Measurements from ENCODE around the gene PHF21B.
"Not testable (repeated sequence)": the region's sequence is repeated elsewhere in the genome, so short reads cannot be mapped to it uniquely, and the experiment has no call there.

Gene PHF21B

DNA sequence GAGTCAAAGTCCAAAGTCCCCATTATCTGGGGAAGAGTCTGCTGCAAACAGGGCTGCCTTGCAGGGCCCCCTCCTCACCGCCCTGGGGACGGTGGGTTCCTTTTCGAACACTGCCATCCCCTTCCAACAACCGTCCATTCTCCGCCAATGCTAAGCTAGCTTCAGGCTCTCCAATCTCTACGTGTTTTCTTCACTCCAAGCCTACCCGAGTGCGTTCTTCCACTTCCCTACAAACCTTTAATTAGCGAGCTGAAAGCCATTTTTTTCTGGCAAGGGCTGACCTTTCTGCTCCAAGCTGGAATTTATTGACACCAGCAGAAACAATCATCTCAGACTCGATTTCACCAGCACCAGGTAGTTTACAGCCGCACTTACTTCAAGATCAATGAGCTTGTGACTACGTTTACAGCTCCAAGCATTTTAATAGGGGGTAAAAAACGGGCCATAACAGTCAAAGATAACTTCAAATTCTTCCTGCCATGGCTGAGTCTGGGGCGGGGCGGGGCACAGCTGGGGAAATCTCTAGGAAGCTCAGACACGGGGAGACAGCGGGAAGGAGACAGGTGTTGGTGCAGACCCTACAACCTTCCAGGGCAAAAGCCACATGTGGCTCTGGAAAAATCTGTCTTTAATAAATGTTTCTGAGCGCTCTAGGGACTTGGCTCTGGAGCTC is 82.2 kb downstream of the PHF21B start:
- DNase-seq: no peak
- intact Hi-C loops (cut with DNase I): no loop called here

- no peak for DNase-seq
- intact Hi-C loops (cut with DNase I): no loop called here
Observed at GRCh38 chr22:44926491-44927415, 83.1 kb downstream of the PHF21B start.

DNA sequence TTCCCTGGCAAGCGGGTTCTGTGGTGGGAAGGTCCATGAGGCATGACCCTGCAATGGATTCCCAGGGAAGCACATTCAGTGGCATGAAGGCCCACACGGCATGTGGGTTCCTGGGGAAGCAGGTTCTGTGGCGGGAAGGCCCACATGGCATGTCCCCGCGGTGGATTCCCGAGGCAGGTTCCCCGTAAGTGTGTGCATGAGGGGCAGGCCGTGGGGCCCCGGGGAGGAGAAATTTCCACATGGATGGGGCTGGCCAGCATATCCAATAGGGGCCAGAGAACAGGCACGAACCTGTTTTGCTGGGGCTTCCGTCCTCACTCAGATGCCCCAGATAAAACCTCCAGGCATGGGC is 83.7 kb downstream of the PHF21B start:
- intact Hi-C loops (cut with DNase I): no loop called here
- DNase-seq: no peak

GRCh38 chr22:44925465-44926123 is 84.2 kb downstream of the PHF21B start:
- no peak for DNase-seq
- intact Hi-C loops (cut with DNase I): no loop called here

- intact Hi-C loops (cut with DNase I): no loop called here
- DNase-seq: no peak
Observed at GRCh38 chr22:44924710-44925109, 85.1 kb downstream of the PHF21B start.

- intact Hi-C loops (cut with DNase I): no loop called here
- DNase-seq: no peak
Observed at GRCh38 chr22:44924098-44924497, 85.7 kb downstream of the PHF21B start.

- intact Hi-C loops (cut with DNase I): not testable (repeated sequence)
- DNase-seq: peak in 2 of 42 donors; percentile 1 to 16
Observed at GRCh38 chr22:44921766-44922165, 88.0 kb downstream of the PHF21B start.

GRCh38 chr22:44920183-44920582 is 89.6 kb downstream of the PHF21B start:
- peak in 4 of 42 donors; percentile 1 to 16 (median 14) for DNase-seq
- intact Hi-C loops (cut with DNase I): no loop called here

DNA sequence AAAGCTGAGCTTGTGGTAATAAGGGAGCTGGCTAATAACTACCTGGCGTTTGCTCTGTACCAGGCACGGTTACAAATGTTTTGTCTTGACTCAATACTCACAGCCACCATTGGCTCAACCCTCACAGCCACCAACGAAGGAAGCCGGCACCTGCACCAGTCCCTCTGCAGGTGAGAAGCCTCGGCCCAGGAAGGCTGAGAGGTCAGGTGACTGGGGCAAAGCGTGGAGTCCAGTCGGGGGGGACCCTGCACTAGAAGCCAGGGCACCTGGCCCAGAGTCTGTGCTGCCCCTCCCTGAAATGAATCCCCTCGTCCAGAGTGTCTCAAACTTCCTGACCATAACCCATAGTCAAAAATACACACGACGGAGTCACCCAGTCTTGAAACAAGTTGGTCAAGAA is 90.1 kb downstream of the PHF21B start:
- intact Hi-C loops (cut with DNase I): no loop called here
- DNase-seq: peak in 3 of 42 donors; percentile 0 to 18 (median 12)

- peak in 3 of 42 donors; percentile 1 to 23 (median 22) for DNase-seq
- intact Hi-C loops (cut with DNase I): no loop called here
Observed at GRCh38 chr22:44918925-44919392, 90.8 kb downstream of the PHF21B start.

GRCh38 chr22:44918166-44918924 is 91.5 kb downstream of the PHF21B start:
- intact Hi-C loops (cut with DNase I): no loop called here
- peak in 3 of 42 donors; percentile 9 to 32 (median 12) for DNase-seq

DNA sequence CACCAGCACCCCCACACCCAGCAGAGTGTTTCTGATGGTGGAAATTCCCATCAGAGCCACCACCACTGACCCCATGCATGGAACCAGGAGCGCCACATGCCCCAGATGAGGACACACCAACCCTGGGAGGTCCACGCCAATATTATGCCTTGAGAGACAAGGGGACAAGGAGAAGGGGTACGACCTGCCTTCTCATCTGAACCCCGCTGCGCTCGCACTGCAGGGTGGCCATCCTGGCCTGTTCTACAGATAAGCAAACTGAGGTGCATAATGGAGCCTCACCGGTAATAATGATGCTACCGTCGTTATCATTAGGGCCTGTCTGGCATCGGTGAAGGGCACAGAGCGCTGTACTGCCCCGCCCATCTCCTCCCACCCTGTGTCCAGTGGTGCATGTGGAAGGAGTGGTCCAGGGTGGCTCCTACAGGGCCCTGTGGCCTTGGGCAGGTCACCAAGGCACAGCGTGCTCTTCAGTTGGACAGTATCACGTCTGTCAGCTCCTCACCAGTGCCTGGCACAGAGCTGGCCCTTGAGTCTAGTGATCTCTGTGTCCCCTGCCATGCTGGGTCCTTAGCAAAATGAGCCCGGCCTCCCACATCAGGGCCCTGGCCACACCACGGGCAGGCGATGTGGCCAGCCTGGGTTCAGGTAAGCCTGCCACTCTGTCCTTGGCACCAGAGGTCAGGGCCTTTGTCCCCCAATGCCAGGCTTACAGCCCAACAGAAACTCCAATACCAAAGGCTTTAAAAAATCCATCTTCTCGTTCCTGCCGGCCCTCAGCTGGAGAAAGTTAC is 92.2 kb downstream of the PHF21B start:
- DNase-seq: peak in 1 of 42 donors; percentile 7
- intact Hi-C loops (cut with DNase I): no loop called here

DNA sequence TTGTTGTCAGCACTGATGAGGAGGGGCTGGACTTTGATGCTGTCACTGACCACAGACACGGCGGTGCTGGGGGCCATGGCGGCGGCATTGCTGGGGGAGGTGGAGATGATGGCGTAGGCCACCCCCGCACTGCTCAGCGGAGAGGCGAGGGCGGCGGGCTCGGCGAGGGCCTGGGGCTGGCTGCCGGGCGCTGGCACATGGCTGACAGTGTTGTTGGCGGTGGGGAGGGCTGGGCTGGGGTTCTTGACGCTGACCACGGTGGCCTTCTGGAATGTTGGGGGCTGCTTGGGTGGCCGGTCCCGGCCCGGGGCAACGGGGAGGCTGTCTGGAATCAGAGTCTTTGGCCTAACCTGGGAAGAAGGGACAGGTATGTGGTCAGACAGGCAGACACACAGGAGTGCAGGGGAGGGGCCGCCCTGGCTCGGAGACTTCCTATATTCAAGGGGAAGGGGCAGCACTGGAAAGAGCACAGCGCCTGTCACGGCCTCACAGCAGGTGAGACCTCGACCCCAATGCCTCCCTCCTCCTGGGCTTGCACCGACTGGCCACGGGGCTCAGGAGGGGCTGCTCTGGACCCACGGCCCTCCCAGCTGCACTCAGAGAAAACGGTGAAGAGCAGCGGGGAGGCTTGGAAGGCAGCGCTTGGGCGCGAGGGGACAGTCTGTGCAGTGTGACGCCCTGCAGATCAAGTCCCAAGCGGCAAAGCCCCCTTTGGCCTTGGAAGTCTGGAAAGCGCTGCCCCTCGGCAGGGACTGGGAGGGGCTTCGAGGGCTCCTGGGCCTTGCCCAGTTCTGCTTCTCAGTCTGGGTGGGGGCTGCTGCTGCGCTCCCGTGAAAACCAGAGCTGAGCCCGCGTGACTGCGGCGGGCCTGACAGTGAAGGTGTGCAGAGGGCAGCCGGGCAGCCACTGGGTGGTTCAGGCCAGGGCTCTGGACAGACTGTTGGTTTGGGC is 93.2 kb downstream of the PHF21B start:
- peak in 2 of 42 donors; percentile 22 to 28 for DNase-seq
- intact Hi-C loops (cut with DNase I): no loop called here

GRCh38 chr22:44915441-44915840 is 94.4 kb downstream of the PHF21B start:
- intact Hi-C loops (cut with DNase I): no loop called here
- DNase-seq: peak in 2 of 42 donors; percentile 12 to 19

DNA sequence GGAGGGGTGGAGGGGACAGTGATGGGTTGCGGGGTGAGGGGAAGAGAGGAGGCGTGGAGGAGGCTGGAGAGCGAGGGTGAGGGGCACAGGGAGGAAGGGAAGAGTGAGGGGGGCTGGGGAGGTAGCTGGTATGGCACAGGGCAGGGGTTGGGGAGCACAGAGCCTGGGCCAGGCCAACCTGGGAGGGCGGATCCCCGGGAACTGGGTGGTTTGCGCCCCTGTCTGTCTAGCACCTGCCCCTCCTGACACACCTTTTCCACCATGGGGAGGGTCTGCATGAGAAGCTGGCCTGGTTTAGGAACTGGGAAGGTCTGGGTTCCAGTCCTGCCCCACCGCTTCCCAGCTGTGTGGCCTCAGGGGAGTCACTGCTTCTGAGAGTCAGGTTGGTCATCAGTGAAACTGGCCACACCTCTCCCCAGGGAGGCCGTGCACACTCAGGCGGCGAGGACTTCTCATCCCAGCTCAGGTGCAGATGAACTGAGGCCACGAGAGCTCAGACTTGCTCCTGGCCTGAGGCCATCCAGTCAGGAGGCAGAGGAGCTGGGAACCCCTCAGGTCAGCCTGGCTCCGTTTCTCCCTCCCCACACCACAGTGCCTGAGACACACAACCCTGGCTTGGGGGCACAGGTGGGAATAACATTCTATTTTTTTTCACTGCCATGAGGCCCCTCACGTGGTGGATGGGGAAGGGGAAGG is 95.6 kb downstream of the PHF21B start:
- DNase-seq: peak in 1 of 42 donors; percentile 26
- intact Hi-C loops (cut with DNase I): no loop called here

- intact Hi-C loops (cut with DNase I): no loop called here
- peak in 2 of 42 donors; percentile 1 to 18 for DNase-seq
Observed at GRCh38 chr22:44913198-44913983, 96.4 kb downstream of the PHF21B start.

Data from head of caudate nucleus (tissue), 42 donors.